Activated CD4-positive, CD25-positive, alpha-beta regulatory T cell treated with anti-CD3 and anti-CD28 coated beads, Interleukin-2, amount 50 U/mL, for 72 hours (primary cell): ENCODE data around the gene IFIT1B.
A peak's percentile ranks its signal among the peaks of the same experiment; 100 is the strongest.

Experiments
- DNase-seq: peaks from one replicate; pipeline ENCODE4 v3.0.0; 2021

Gene IFIT1B

GRCh38 chr10:89414146-89414878, 36.5 kb downstream of the IFIT1B start, which contains the start of gene IFIT5:
Gene IFIT5, plus strand, starts transcription at chr10:89414568. Its CDS starts 231 bp downstream, at chr10:89414799.
- DNase-seq, result peak; percentile 72

GRCh38 chr10:89414879-89415821, 37.3 kb downstream of the IFIT1B start:
- DNase-seq, result peak; percentile 54

GRCh38 chr10:89416465-89416864, 38.6 kb downstream of the IFIT1B start:
- DNase-seq, result no peak

- no peak for DNase-seq
These were observed 41.7 kb downstream of the IFIT1B start for GRCh38 chr10:89419548-89419947.

GRCh38 chr10:89421018-89421476, 43.2 kb downstream of the IFIT1B start:
- no peak for DNase-seq

- DNase-seq, result no peak
These were observed 47.1 kb downstream of the IFIT1B start for GRCh38 chr10:89425000-89425399.

- DNase-seq, result no peak
These were observed 48.5 kb downstream of the IFIT1B start for GRCh38 chr10:89426230-89426868.

GRCh38 chr10:89427629-89428028, 49.8 kb downstream of the IFIT1B start:
- no peak for DNase-seq

GRCh38 chr10:89428877-89429276, 51.0 kb downstream of the IFIT1B start:
- DNase-seq, result no peak

- DNase-seq, result no peak
These were observed 54.1 kb downstream of the IFIT1B start for GRCh38 chr10:89431977-89432376.
